ENCODE measurements around the gene PCCA. TPM values are rescaled to one million over a fixed set of nuclear protein-coding genes. Genes with fewer than 3 reads are reported as not detected.

Gene PCCA
- total RNA-seq, 1 donor from 2014 or later = 33.4 TPM

DNA sequence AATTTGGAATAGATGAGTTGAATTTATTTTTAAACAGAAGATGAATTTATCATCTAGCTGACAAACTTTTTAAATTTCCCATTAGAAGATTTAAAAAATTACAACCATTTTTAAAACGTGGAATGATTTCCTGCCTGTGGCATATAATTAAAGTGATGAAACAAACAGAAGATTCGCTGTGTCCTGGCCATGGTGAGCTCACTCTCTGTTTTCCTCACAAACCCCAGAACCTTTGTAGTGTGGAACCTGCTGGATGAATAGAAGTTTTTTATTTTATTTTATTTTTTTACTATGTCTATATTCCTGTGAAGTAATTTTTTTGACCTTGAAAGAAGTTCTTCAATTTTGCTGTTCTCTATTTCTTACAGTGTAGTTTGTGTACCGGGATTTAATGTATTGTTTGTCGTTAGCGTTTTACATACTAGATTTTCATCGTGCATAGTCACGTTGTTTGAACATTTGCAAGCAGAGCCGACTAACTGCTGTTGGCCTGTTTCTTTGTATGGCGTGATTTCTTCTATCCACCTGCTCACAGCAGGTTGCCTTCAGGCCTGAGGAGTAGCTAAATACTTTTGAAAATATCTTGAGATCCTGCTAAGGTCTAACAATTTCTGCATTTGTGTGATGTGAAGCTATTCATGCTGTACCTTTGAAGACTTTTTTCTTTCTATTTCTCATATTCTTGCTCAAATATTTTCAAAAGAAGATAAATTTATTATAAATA is 350.5 kb downstream of the PCCA start:
- DNase-seq (ENCODE audit: extremely low spot score in 2 of 2) = no peak
- no peak overlapping the region for H3K27ac ChIP-seq
- intact Hi-C loops (cut with DNase I) = no loop called here
- no peaks in the 10 kb centered on the region for H3K36me3 ChIP-seq
- TF ChIP-seq POLR2AphosphoS5 (IDR thresholded peaks at IDR 0.05; ENCODE audit: insufficient read depth in 1 of 2, low read depth in 1 of 2) (no peak), POLR2A (IDR thresholded peaks at IDR 0.05) (no peak), CTCF (IDR thresholded peaks at IDR 0.05) (no peak)
- no peaks in the 10 kb centered on the region for H3K27me3 ChIP-seq
- H3K4me1 ChIP-seq = no peaks in the 10 kb centered on the region
- no peak overlapping the region for H3K4me3 ChIP-seq
- no peaks in the 10 kb centered on the region for H3K9me3 ChIP-seq

- TF ChIP-seq CTCF (IDR thresholded peaks at IDR 0.05) = no peak
- no peak for TF ChIP-seq POLR2AphosphoS5 (IDR thresholded peaks at IDR 0.05; ENCODE audit: insufficient read depth in 1 of 2, low read depth in 1 of 2)
- TF ChIP-seq POLR2A (IDR thresholded peaks at IDR 0.05) = no peak
- no peak for DNase-seq (ENCODE audit: extremely low spot score in 2 of 2)
Observed at GRCh38 chr13:100440751-100441425, 352.0 kb downstream of the PCCA start.

GRCh38 chr13:100442095-100442832 is 353.4 kb downstream of the PCCA start:
- no peak for DNase-seq (ENCODE audit: extremely low spot score in 2 of 2)
- no peaks in the 10 kb centered on the region for H3K27me3 ChIP-seq
- no peak overlapping the region for H3K27ac ChIP-seq
- H3K4me1 ChIP-seq = no peaks in the 10 kb centered on the region
- intact Hi-C loops (cut with DNase I) = no loop called here
- H3K36me3 ChIP-seq = no peaks in the 10 kb centered on the region
- no peak overlapping the region for H3K4me3 ChIP-seq
- no peaks in the 10 kb centered on the region for H3K9me3 ChIP-seq
- TF ChIP-seq CTCF (IDR thresholded peaks at IDR 0.05) = no peak
- no peak for TF ChIP-seq POLR2A (IDR thresholded peaks at IDR 0.05)
- no peak for TF ChIP-seq POLR2AphosphoS5 (IDR thresholded peaks at IDR 0.05; ENCODE audit: insufficient read depth in 1 of 2, low read depth in 1 of 2)

More at GRCh38 chr13:100440751-100441425, 352.0 kb downstream of the PCCA start:
- intact Hi-C loops (cut with DNase I) = no loop called here
- no peaks in the 10 kb centered on the region for H3K4me1 ChIP-seq
- no peaks in the 10 kb centered on the region for H3K36me3 ChIP-seq
- H3K4me3 ChIP-seq = no peak overlapping the region
- no peaks in the 10 kb centered on the region for H3K27me3 ChIP-seq
- H3K9me3 ChIP-seq = no peaks in the 10 kb centered on the region
- H3K27ac ChIP-seq = no peak overlapping the region

GRCh38 chr13:100443278-100443997 is 354.5 kb downstream of the PCCA start:
- TF ChIP-seq POLR2A (IDR thresholded peaks at IDR 0.05) = no peak
- no peak for TF ChIP-seq CTCF (IDR thresholded peaks at IDR 0.05)
- TF ChIP-seq POLR2AphosphoS5 (IDR thresholded peaks at IDR 0.05; ENCODE audit: insufficient read depth in 1 of 2, low read depth in 1 of 2) = no peak
- Histone ChIP-seq H3K36me3 (no peaks in the 10 kb centered on the region), H3K27me3 (no peaks in the 10 kb centered on the region), H3K4me1 (no peaks in the 10 kb centered on the region), H3K27ac (no peak overlapping the region), H3K4me3 (no peak overlapping the region), H3K9me3 (no peaks in the 10 kb centered on the region)
- intact Hi-C loops (cut with DNase I) = no loop called here
- no peak for DNase-seq (ENCODE audit: extremely low spot score in 2 of 2)

Measured in vagina (tissue), 2 donors.